Endothelial cell (in vitro differentiated cells): ENCODE results near the gene RUNX2. TPM values are rescaled to one million over a fixed set of nuclear protein-coding genes. Genes with fewer than 3 reads are reported as not detected.

Source experiments
- DNase-seq: peaks from one replicate; pipeline ENCODE4 v3.0.0; 2021; ENCODE audit warnings: low spot score
- H3K27ac Mint-ChIP-seq: one replicate; pipeline ENCODE4 v1.8.0; 2021; ENCODE audit warnings: mixed read lengths, inconsistent platforms; ENCODE audit not compliant: unreplicated experiment
- H3K27me3 Mint-ChIP-seq: one replicate; pipeline ENCODE4 v1.8.0; 2021; ENCODE audit warnings: mild to moderate bottlenecking, moderate library complexity, mixed read lengths, inconsistent platforms; ENCODE audit not compliant: unreplicated experiment
- H3K36me3 Mint-ChIP-seq: one replicate; pipeline ENCODE4 v1.8.0; 2021; ENCODE audit warnings: mild to moderate bottlenecking, low read depth, mixed read lengths, inconsistent platforms; ENCODE audit not compliant: unreplicated experiment
- H3K4me1 Mint-ChIP-seq: one replicate; pipeline ENCODE4 v1.8.0; 2021; ENCODE audit warnings: mild to moderate bottlenecking, mixed read lengths, inconsistent platforms; ENCODE audit not compliant: unreplicated experiment
- H3K4me3 Mint-ChIP-seq: one replicate; pipeline ENCODE4 v1.8.0; 2021; ENCODE audit warnings: mild to moderate bottlenecking, mixed read lengths, inconsistent platforms; ENCODE audit not compliant: unreplicated experiment
- H3K9me3 Mint-ChIP-seq: one replicate; pipeline ENCODE4 v1.8.0; 2021; ENCODE audit warnings: mixed read lengths, inconsistent platforms; ENCODE audit not compliant: unreplicated experiment
- total RNA-seq: library from RNA; stranded (reverse); fragmentation: NEBNext Ultra II Directional; extraction: Animal tissue kit (Norgen Biotek cat#: 25700); gene quantifications from one replicate; pipeline ENCODE4 v1.2.1, GENCODE V29; 2021; ENCODE audit not compliant: unreplicated experiment
- TF ChIP-seq, protein P1 (sequence below): fragments of 200-600 bp; sonication (generic); IDR thresholded peaks from one replicate; pipeline ENCODE4 v1.5.0; 2021; ENCODE audit warnings: antibody characterized with exemption; ENCODE audit not compliant: unreplicated experiment

RUNX2 gene
- total RNA-seq, 1 donor from 2014 or later = 1.8 TPM

DNA sequence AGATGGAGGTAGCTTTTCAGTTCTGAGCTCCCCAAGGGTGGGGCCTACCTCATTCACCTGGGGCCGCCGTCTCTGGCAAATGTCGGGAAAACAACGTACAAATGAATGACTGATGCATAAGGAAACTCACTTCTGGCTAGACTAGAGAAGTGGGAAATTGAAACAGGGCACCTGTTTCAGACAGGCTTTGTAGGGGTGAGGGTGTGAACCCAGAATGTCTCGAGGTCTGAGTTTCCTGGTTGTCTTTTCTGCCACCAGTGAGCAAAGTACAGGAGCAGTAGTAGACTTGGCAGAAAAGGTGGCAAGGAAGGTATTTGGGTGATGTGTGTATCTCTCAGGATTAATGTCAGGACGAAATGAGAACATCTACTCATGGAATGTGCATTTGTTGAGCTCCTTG lies 379.0 kb downstream of the RUNX2 start:
- DNase-seq = no peak
- no peaks in the 10 kb centered on the region for H3K9me3 Mint-ChIP-seq
- no peaks in the 10 kb centered on the region for H3K4me1 Mint-ChIP-seq

DNA sequence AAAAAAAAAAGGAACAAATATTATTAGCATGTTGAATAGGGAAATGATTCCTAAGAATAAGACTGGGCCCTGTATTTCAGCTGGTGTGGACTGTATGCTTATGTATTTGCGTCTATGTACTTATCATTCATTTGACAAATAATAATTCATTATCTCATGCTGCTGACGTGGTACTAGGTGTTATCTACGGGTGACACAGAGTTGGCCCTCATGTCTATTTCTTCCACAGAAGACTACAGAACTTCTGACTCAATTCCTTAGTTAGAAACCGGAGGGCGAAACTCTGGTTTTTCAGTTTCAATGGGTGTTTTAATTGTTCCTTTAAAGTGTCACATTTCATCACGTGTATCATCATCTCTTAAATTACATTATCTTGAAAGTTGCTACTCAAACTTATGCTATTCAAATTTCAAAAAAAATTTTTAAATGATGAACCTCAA lies 381.7 kb downstream of the RUNX2 start:
- peaks cover 4% of the 10 kb centered on the region for H3K4me1 Mint-ChIP-seq
- H3K27me3 Mint-ChIP-seq = no peaks in the 10 kb centered on the region
- H3K27ac Mint-ChIP-seq = no peak overlapping the region
- TF ChIP-seq, protein P1, sequence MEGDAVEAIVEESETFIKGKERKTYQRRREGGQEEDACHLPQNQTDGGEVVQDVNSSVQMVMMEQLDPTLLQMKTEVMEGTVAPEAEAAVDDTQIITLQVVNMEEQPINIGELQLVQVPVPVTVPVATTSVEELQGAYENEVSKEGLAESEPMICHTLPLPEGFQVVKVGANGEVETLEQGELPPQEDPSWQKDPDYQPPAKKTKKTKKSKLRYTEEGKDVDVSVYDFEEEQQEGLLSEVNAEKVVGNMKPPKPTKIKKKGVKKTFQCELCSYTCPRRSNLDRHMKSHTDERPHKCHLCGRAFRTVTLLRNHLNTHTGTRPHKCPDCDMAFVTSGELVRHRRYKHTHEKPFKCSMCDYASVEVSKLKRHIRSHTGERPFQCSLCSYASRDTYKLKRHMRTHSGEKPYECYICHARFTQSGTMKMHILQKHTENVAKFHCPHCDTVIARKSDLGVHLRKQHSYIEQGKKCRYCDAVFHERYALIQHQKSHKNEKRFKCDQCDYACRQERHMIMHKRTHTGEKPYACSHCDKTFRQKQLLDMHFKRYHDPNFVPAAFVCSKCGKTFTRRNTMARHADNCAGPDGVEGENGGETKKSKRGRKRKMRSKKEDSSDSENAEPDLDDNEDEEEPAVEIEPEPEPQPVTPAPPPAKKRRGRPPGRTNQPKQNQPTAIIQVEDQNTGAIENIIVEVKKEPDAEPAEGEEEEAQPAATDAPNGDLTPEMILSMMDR = no peak
- no peak for DNase-seq
- H3K9me3 Mint-ChIP-seq = no peaks in the 10 kb centered on the region
- H3K4me3 Mint-ChIP-seq = no peak overlapping the region
- H3K36me3 Mint-ChIP-seq = no peaks in the 10 kb centered on the region

More for the DNA sequence above, 379.0 kb downstream of the RUNX2 start:
- Mint-ChIP-seq H3K27ac (no peak overlapping the region), H3K4me3 (no peak overlapping the region), H3K27me3 (no peaks in the 10 kb centered on the region), H3K36me3 (no peaks in the 10 kb centered on the region)
- TF ChIP-seq, protein P1 = no peak

DNA sequence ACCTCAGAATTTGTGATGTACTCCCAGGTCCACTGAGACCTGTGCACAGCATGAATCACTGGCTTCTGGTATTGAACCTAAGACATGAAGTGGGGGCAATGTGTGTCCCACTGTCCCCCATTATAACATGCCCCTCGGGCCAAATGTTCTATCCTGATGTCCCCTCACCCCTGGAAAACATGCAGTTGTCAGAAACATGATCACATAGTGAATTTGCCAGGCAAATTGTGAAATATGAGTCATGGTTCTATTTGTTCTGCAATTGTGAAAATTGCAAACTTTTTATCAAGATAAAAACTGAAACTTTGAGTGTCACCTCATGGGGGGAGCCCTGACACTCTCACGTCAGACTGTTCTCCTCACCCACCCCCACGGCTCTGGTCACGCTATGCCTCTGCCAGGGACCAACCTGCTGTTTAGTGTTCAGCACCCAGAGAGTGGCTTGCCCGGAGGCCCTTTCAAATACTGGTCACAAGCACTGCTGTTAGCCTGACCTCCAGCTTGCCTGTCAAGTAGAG lies 382.2 kb downstream of the RUNX2 start:
- H3K27ac Mint-ChIP-seq = no peak overlapping the region
- H3K4me3 Mint-ChIP-seq = no peak overlapping the region
- H3K9me3 Mint-ChIP-seq = no peaks in the 10 kb centered on the region
- H3K4me1 Mint-ChIP-seq = peaks cover 4% of the 10 kb centered on the region
- no peak for DNase-seq
- H3K36me3 Mint-ChIP-seq = no peaks in the 10 kb centered on the region
- no peaks in the 10 kb centered on the region for H3K27me3 Mint-ChIP-seq
- TF ChIP-seq, protein P1 = no peak

DNA sequence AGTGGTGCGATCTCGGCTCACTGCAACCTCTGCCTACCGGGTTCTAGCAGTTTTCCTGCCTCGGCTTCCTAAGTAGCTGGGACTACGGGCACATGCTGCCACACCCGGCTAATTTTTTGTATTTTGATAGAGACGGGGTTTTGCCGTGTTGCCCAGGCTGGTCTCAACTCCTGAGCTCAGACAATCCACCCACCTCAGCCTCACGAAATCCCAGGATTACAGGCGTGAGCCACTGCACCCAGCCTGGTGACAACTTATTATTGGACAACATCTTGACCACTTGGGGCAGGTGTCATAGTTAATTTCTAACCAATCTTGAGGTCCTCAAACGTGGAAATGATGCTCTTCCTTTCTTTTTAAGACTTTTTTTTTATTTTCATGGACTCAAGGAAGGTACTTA lies 383.9 kb downstream of the RUNX2 start:
- no peak overlapping the region for H3K27ac Mint-ChIP-seq
- DNase-seq = no peak
- no peaks in the 10 kb centered on the region for H3K9me3 Mint-ChIP-seq
- no peak overlapping the region for H3K4me3 Mint-ChIP-seq
- H3K4me1 Mint-ChIP-seq = peaks cover 13% of the 10 kb centered on the region
- H3K27me3 Mint-ChIP-seq = no peaks in the 10 kb centered on the region
- TF ChIP-seq, protein P1 = no peak
- H3K36me3 Mint-ChIP-seq = no peaks in the 10 kb centered on the region

DNA sequence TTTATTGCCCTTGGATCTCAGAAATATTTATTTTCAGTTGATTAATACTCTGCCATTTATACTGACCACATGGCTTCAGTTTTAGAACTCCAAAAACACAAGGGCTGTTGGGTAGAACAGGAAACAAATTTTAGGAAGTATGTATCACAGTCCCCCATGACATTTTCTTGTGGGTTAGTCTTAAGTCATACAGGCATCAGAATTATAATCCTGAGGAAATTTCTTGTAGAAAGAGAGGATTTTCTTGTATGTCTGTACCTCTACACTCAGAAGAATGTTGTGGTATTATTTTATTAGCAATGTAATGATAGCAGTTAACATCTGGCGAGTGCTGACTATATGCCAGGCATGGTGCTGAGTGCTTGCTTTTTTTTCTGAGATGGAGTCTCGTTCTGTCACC lies 384.7 kb downstream of the RUNX2 start:
- no peaks in the 10 kb centered on the region for H3K9me3 Mint-ChIP-seq
- H3K27me3 Mint-ChIP-seq = no peaks in the 10 kb centered on the region
- H3K27ac Mint-ChIP-seq = no peak overlapping the region
- TF ChIP-seq, protein P1 = no peak
- DNase-seq = no peak
- H3K36me3 Mint-ChIP-seq = no peaks in the 10 kb centered on the region
- H3K4me1 Mint-ChIP-seq = peaks cover 16% of the 10 kb centered on the region
- H3K4me3 Mint-ChIP-seq = no peak overlapping the region

Other genes starting within 250 kb of the RUNX2 start
- 28.5 TPM for gene SUPT3H, start 49.6 kb downstream of the RUNX2 start, total RNA-seq